ENCODE measurements around the gene SLC25A25.

SLC25A25 gene

GRCh38 chr9:128072144-128073021 is 4.4 kb downstream of the SLC25A25 start:
- DNase-seq (ENCODE audit: low spot score), result peak; percentile 29

GRCh38 chr9:128073253-128073886 is 5.3 kb downstream of the SLC25A25 start:
- no peak for DNase-seq (ENCODE audit: low spot score)

GRCh38 chr9:128077847-128078503 is 9.9 kb downstream of the SLC25A25 start:
- DNase-seq (ENCODE audit: low spot score), result no peak

- no peak for DNase-seq (ENCODE audit: low spot score)
Measured at GRCh38 chr9:128078504-128079434, 10.7 kb downstream of the SLC25A25 start.

- no peak for DNase-seq (ENCODE audit: low spot score)
Measured at GRCh38 chr9:128080206-128080605, 12.2 kb downstream of the SLC25A25 start.

- DNase-seq (ENCODE audit: low spot score), result peak; percentile 86
Measured at GRCh38 chr9:128081056-128081455, 13.0 kb downstream of the SLC25A25 start.

- DNase-seq (ENCODE audit: low spot score), result no peak
Measured at GRCh38 chr9:128082151-128082550, 14.1 kb downstream of the SLC25A25 start.

- DNase-seq (ENCODE audit: low spot score), result no peak
Measured at GRCh38 chr9:128084746-128085145, 16.7 kb downstream of the SLC25A25 start.

- no peak for DNase-seq (ENCODE audit: low spot score)
Measured at GRCh38 chr9:128085943-128086342, 17.9 kb downstream of the SLC25A25 start.

- no peak for DNase-seq (ENCODE audit: low spot score)
Measured at GRCh38 chr9:128087262-128087661, 19.2 kb downstream of the SLC25A25 start.

- no peak for DNase-seq (ENCODE audit: low spot score)
Measured at GRCh38 chr9:128088253-128088945, 20.4 kb downstream of the SLC25A25 start.

- no peak for DNase-seq (ENCODE audit: low spot score)
Measured at GRCh38 chr9:128089299-128089698, 21.3 kb downstream of the SLC25A25 start.

- DNase-seq (ENCODE audit: low spot score), result peak; percentile 96
Measured at GRCh38 chr9:128091144-128091543, 23.1 kb downstream of the SLC25A25 start.

GRCh38 chr9:128091571-128091970 is 23.5 kb downstream of the SLC25A25 start:
- DNase-seq (ENCODE audit: low spot score), result no peak

GRCh38 chr9:128092199-128092977 is 24.4 kb downstream of the SLC25A25 start:
- DNase-seq (ENCODE audit: low spot score), result no peak

GRCh38 chr9:128093011-128093410 is 25.0 kb downstream of the SLC25A25 start:
- DNase-seq (ENCODE audit: low spot score), result no peak

- DNase-seq (ENCODE audit: low spot score), result peak; percentile 94
Measured at GRCh38 chr9:128094166-128094949, 26.3 kb downstream of the SLC25A25 start.

- DNase-seq (ENCODE audit: low spot score), result no peak
Measured at GRCh38 chr9:128094950-128095544, 27.0 kb downstream of the SLC25A25 start.
